Measurements from ENCODE around the gene FGF18.
"Not testable (repeated sequence)": the region's sequence is repeated elsewhere in the genome, so short reads cannot be mapped to it uniquely, and the experiment has no call there.

DNA sequence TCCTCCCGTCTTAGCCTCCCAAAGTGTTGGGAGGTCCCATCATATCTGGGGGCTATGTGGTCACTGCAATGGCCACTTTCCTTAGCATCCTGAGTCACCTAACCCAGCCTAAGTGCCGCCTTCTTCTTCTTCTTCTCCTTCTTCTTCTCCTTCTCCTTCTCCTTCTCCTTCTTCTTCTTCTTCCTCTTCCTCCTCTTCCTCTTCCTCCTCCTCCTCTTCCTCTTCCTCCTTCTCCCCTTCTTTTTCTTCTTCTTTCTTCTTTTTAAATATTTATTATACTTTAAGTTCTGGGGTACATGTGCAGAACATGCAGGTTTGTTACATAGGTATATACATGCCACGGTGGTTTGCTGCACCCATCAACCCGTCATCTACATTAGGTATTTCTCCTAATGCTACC is 78.0 kb downstream of the FGF18 start:
- TF ChIP-seq, protein P1, sequence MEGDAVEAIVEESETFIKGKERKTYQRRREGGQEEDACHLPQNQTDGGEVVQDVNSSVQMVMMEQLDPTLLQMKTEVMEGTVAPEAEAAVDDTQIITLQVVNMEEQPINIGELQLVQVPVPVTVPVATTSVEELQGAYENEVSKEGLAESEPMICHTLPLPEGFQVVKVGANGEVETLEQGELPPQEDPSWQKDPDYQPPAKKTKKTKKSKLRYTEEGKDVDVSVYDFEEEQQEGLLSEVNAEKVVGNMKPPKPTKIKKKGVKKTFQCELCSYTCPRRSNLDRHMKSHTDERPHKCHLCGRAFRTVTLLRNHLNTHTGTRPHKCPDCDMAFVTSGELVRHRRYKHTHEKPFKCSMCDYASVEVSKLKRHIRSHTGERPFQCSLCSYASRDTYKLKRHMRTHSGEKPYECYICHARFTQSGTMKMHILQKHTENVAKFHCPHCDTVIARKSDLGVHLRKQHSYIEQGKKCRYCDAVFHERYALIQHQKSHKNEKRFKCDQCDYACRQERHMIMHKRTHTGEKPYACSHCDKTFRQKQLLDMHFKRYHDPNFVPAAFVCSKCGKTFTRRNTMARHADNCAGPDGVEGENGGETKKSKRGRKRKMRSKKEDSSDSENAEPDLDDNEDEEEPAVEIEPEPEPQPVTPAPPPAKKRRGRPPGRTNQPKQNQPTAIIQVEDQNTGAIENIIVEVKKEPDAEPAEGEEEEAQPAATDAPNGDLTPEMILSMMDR (IDR thresholded peaks at IDR 0.05): not testable (repeated sequence)
- not testable (repeated sequence) for TF ChIP-seq POLR2A (IDR thresholded peaks at IDR 0.05)
